T-helper 1 cell treated with Interleukin-12 subunit alpha and Interleukin-12 subunit beta and Interleukin-4 antibody, amounts not matched to agents 30 μg/mL and 1 μg/mL, for 36 hours (primary cell): ENCODE measurements around the gene BOC.

ENCODE experiments used
- H3K27ac Mint-ChIP-seq: one replicate; pipeline ENCODE4 v1.8.0; 2021; ENCODE audit warnings: mild to moderate bottlenecking, mixed read lengths
- H3K27me3 Mint-ChIP-seq: one replicate; pipeline ENCODE4 v1.8.0; 2021; ENCODE audit warnings: low read depth, mixed read lengths
- H3K36me3 Mint-ChIP-seq: one replicate; pipeline ENCODE4 v1.8.0; 2021; ENCODE audit warnings: low read depth, mixed read lengths
- H3K4me1 Mint-ChIP-seq: one replicate; pipeline ENCODE4 v1.8.0; 2021; ENCODE audit warnings: low read depth, mixed read lengths
- H3K4me3 Mint-ChIP-seq: one replicate; pipeline ENCODE4 v1.8.0; 2021; ENCODE audit warnings: mild to moderate bottlenecking, moderate library complexity, mixed read lengths
- H3K9me3 Mint-ChIP-seq: one replicate; pipeline ENCODE4 v1.8.0; 2021; ENCODE audit warnings: mixed read lengths

The BOC gene

GRCh38 chr3:113177526-113177925 lies 33.8 kb upstream of the BOC start:
- Mint-ChIP-seq H3K27me3 (no peaks in the 10 kb centered on the region), H3K4me3 (no peak overlapping the region), H3K36me3 (no peaks in the 10 kb centered on the region), H3K27ac (no peak overlapping the region), H3K9me3 (no peaks in the 10 kb centered on the region), H3K4me1 (no peaks in the 10 kb centered on the region)

- Mint-ChIP-seq H3K4me1 (no peaks in the 10 kb centered on the region), H3K4me3 (no peak overlapping the region), H3K36me3 (no peaks in the 10 kb centered on the region), H3K27ac (no peak overlapping the region), H3K27me3 (no peaks in the 10 kb centered on the region), H3K9me3 (no peaks in the 10 kb centered on the region)
These were observed 32.0 kb upstream of the BOC start for GRCh38 chr3:113179235-113179824.

GRCh38 chr3:113183748-113184661 lies 27.4 kb upstream of the BOC start:
- Mint-ChIP-seq H3K4me1 (no peaks in the 10 kb centered on the region), H3K27ac (no peak overlapping the region), H3K9me3 (peaks cover 9% of the 10 kb centered on the region), H3K27me3 (no peaks in the 10 kb centered on the region), H3K36me3 (no peaks in the 10 kb centered on the region), H3K4me3 (no peak overlapping the region)

- H3K36me3 Mint-ChIP-seq: no peaks in the 10 kb centered on the region
- H3K4me3 Mint-ChIP-seq: no peak overlapping the region
- no peaks in the 10 kb centered on the region for H3K4me1 Mint-ChIP-seq
- H3K27me3 Mint-ChIP-seq: no peaks in the 10 kb centered on the region
- peaks cover 9% of the 10 kb centered on the region for H3K9me3 Mint-ChIP-seq
- no peak overlapping the region for H3K27ac Mint-ChIP-seq
These were observed 26.0 kb upstream of the BOC start for GRCh38 chr3:113185194-113185835.

GRCh38 chr3:113186566-113186965 lies 24.8 kb upstream of the BOC start:
- Mint-ChIP-seq H3K27me3 (no peaks in the 10 kb centered on the region), H3K4me1 (no peaks in the 10 kb centered on the region), H3K9me3 (peaks cover 9% of the 10 kb centered on the region), H3K36me3 (no peaks in the 10 kb centered on the region), H3K27ac (no peak overlapping the region), H3K4me3 (no peak overlapping the region)

- no peak overlapping the region for H3K27ac Mint-ChIP-seq
- H3K27me3 Mint-ChIP-seq: no peaks in the 10 kb centered on the region
- no peak overlapping the region for H3K4me3 Mint-ChIP-seq
- no peaks in the 10 kb centered on the region for H3K4me1 Mint-ChIP-seq
- peaks cover 4% of the 10 kb centered on the region for H3K9me3 Mint-ChIP-seq
- no peaks in the 10 kb centered on the region for H3K36me3 Mint-ChIP-seq
These were observed 18.1 kb upstream of the BOC start for GRCh38 chr3:113193288-113193687.

GRCh38 chr3:113193719-113194118 lies 17.6 kb upstream of the BOC start:
- Mint-ChIP-seq H3K9me3 (no peaks in the 10 kb centered on the region), H3K27me3 (peaks cover 2% of the 10 kb centered on the region), H3K4me3 (no peak overlapping the region), H3K4me1 (no peaks in the 10 kb centered on the region), H3K36me3 (no peaks in the 10 kb centered on the region), H3K27ac (no peak overlapping the region)

GRCh38 chr3:113194823-113195401 lies 16.4 kb upstream of the BOC start:
- Mint-ChIP-seq H3K4me3 (no peak overlapping the region), H3K27me3 (peaks cover 13% of the 10 kb centered on the region), H3K27ac (no peak overlapping the region), H3K36me3 (no peaks in the 10 kb centered on the region), H3K4me1 (no peaks in the 10 kb centered on the region), H3K9me3 (no peaks in the 10 kb centered on the region)

GRCh38 chr3:113200351-113200750 lies 11.0 kb upstream of the BOC start:
- Mint-ChIP-seq H3K36me3 (no peaks in the 10 kb centered on the region), H3K4me3 (no peak overlapping the region), H3K27ac (no peak overlapping the region), H3K9me3 (no peaks in the 10 kb centered on the region), H3K4me1 (no peaks in the 10 kb centered on the region), H3K27me3 (peaks cover 19% of the 10 kb centered on the region)

- no peak overlapping the region for H3K4me3 Mint-ChIP-seq
- peaks cover 19% of the 10 kb centered on the region for H3K27me3 Mint-ChIP-seq
- no peak overlapping the region for H3K27ac Mint-ChIP-seq
- no peaks in the 10 kb centered on the region for H3K36me3 Mint-ChIP-seq
- H3K4me1 Mint-ChIP-seq: no peaks in the 10 kb centered on the region
- no peaks in the 10 kb centered on the region for H3K9me3 Mint-ChIP-seq
These were observed 10.4 kb upstream of the BOC start for GRCh38 chr3:113200946-113201345.

- Mint-ChIP-seq H3K9me3 (no peaks in the 10 kb centered on the region), H3K4me3 (no peak overlapping the region), H3K4me1 (no peaks in the 10 kb centered on the region), H3K36me3 (no peaks in the 10 kb centered on the region), H3K27ac (no peak overlapping the region), H3K27me3 (peaks cover 40% of the 10 kb centered on the region)
These were observed 7.0 kb upstream of the BOC start for GRCh38 chr3:113204371-113204770.

GRCh38 chr3:113205481-113205880 lies 5.9 kb upstream of the BOC start:
- Mint-ChIP-seq H3K27me3 (peaks cover 47% of the 10 kb centered on the region), H3K4me1 (no peaks in the 10 kb centered on the region), H3K36me3 (no peaks in the 10 kb centered on the region), H3K9me3 (no peaks in the 10 kb centered on the region), H3K4me3 (no peak overlapping the region), H3K27ac (no peak overlapping the region)

GRCh38 chr3:113210604-113211329 lies 590 bp upstream of the BOC start:
- H3K27ac Mint-ChIP-seq: peak overlapping the region; percentile 53
- peak overlapping the region; percentile 87 for H3K4me3 Mint-ChIP-seq
- peaks cover 4% of the 10 kb centered on the region for H3K36me3 Mint-ChIP-seq
- H3K27me3 Mint-ChIP-seq: peaks cover 90% of the 10 kb centered on the region
- no peaks in the 10 kb centered on the region for H3K9me3 Mint-ChIP-seq
- peaks cover 9% of the 10 kb centered on the region for H3K4me1 Mint-ChIP-seq

GRCh38 chr3:113212150-113212843 lies 940 bp downstream of the BOC start:
- Mint-ChIP-seq H3K27me3 (peaks cover 81% of the 10 kb centered on the region), H3K4me1 (peaks cover 9% of the 10 kb centered on the region), H3K4me3 (peak overlapping the region; percentile 78), H3K27ac (no peak overlapping the region), H3K9me3 (no peaks in the 10 kb centered on the region), H3K36me3 (peaks cover 4% of the 10 kb centered on the region)
